ENCODE measurements around the gene CLDN5.

DNA sequence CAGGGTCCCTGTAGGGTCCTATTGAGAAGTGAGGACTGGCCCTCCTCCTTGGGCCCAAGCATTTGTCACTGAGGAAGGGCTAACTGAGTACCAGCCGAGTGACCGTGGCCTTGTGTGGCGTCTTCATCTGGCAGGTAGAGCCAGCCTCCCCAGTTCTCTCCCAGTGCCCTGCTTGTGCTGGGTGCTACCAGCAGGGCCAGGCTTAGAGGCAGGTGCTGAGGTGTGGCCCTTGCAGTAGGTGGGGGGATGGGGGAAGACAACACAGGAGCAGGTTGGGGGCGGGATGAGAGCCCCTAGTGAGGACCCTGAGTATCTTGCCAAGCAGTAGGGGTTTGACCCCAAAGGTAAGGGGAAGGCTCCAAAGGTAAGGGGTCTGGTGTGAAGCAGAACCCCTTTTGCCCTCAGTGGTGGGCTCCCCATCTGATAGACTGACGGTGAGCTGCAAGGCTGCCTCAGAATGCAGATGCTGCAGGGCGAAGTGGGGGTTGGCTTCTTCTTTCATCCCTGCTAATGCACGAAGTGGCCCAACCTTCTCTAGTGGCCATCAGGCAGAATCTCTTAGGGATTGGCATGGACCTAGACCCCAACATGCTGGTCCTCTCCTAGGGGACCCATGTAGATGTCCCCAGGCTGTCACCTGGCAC lies 24.9 kb downstream of the CLDN5 start:
- TF ChIP-seq POLR2AphosphoS5 (IDR thresholded peaks at IDR 0.05; ENCODE audit: low read depth, low read length), result no peak
- TF ChIP-seq, protein P1, sequence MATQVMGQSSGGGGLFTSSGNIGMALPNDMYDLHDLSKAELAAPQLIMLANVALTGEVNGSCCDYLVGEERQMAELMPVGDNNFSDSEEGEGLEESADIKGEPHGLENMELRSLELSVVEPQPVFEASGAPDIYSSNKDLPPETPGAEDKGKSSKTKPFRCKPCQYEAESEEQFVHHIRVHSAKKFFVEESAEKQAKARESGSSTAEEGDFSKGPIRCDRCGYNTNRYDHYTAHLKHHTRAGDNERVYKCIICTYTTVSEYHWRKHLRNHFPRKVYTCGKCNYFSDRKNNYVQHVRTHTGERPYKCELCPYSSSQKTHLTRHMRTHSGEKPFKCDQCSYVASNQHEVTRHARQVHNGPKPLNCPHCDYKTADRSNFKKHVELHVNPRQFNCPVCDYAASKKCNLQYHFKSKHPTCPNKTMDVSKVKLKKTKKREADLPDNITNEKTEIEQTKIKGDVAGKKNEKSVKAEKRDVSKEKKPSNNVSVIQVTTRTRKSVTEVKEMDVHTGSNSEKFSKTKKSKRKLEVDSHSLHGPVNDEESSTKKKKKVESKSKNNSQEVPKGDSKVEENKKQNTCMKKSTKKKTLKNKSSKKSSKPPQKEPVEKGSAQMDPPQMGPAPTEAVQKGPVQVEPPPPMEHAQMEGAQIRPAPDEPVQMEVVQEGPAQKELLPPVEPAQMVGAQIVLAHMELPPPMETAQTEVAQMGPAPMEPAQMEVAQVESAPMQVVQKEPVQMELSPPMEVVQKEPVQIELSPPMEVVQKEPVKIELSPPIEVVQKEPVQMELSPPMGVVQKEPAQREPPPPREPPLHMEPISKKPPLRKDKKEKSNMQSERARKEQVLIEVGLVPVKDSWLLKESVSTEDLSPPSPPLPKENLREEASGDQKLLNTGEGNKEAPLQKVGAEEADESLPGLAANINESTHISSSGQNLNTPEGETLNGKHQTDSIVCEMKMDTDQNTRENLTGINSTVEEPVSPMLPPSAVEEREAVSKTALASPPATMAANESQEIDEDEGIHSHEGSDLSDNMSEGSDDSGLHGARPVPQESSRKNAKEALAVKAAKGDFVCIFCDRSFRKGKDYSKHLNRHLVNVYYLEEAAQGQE (IDR thresholded peaks at IDR 0.05; ENCODE audit: insufficient read depth in 1 of 2, low read depth in 2 of 2, low read length in 2 of 2), result no peak
- TF ChIP-seq SIN3A (IDR thresholded peaks at IDR 0.05; ENCODE audit: borderline replicate concordance, insufficient read depth, low read length), result no peak
- TF ChIP-seq TAF1 (IDR thresholded peaks at IDR 0.05; ENCODE audit: borderline replicate concordance, insufficient read depth, low read length), result no peak
- TF ChIP-seq FOXP2 (optimal IDR thresholded peaks at IDR 0.05; ENCODE audit: borderline replicate concordance, extremely low read depth, extremely low read length, insufficient read depth), result no peak
